Measurements from ENCODE around the gene PLEKHG7. TPM values are rescaled to one million over a fixed set of nuclear protein-coding genes. Genes with fewer than 3 reads are reported as not detected.

The PLEKHG7 gene
- total and polyA plus RNA-seq, 12 donors = 0.04 TPM; not detected in 11

- ATAC-seq = no peak
- WGBS, 2 donors = 52 to 59% methylated on average over 1 of the region's 1 CpG
- no peaks in the 10 kb centered on the region for H3K27me3 ChIP-seq
- H3K27ac ChIP-seq = no peak overlapping the region
- intact Hi-C loops (cut with DNase I) = no loop called here
- no peaks in the 10 kb centered on the region for H3K4me1 ChIP-seq
- TF ChIP-seq, protein P1, sequence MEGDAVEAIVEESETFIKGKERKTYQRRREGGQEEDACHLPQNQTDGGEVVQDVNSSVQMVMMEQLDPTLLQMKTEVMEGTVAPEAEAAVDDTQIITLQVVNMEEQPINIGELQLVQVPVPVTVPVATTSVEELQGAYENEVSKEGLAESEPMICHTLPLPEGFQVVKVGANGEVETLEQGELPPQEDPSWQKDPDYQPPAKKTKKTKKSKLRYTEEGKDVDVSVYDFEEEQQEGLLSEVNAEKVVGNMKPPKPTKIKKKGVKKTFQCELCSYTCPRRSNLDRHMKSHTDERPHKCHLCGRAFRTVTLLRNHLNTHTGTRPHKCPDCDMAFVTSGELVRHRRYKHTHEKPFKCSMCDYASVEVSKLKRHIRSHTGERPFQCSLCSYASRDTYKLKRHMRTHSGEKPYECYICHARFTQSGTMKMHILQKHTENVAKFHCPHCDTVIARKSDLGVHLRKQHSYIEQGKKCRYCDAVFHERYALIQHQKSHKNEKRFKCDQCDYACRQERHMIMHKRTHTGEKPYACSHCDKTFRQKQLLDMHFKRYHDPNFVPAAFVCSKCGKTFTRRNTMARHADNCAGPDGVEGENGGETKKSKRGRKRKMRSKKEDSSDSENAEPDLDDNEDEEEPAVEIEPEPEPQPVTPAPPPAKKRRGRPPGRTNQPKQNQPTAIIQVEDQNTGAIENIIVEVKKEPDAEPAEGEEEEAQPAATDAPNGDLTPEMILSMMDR (IDR thresholded peaks at IDR 0.05) = no peak
- H3K9me3 ChIP-seq = no peaks in the 10 kb centered on the region
- H3K36me3 ChIP-seq = no peaks in the 10 kb centered on the region
- no peak for DNase-seq
- H3K4me3 ChIP-seq = no peak overlapping the region
Measured at GRCh38 chr12:92690601-92691000, 12.2 kb upstream of the PLEKHG7 start.

DNA sequence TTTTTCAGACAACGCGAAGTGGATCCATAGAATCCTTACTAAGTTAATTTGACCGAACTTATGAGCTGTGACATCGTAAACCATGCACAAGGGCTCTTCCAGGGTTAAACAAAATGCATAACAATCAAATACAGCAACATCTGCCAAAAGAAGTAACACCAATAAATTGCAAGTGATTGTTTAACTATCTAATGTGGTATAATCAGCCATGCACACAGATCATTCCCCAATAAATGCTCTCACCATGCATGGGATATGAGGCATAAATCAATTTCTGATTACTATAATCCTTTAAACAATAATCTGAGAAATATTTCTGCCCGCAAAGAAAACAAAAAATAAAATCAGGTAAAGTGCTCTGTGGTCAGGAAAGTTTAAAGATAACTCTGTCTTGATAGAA is 7.7 kb upstream of the PLEKHG7 start:
- intact Hi-C loops (cut with DNase I) = no loop called here
- WGBS, 2 donors = 97% methylated on average over 5 of the region's 5 CpGs
- ATAC-seq (no peak), DNase-seq (no peak)
- Histone ChIP-seq H3K4me3 (no peak overlapping the region), H3K27me3 (no peaks in the 10 kb centered on the region), H3K4me1 (peaks cover 0 to 5% (median 0%) of the 10 kb centered on the region in 9 donors), H3K27ac (no peak overlapping the region), H3K36me3 (no peaks in the 10 kb centered on the region), H3K9me3 (peaks cover 0 to 14% (median 0%) of the 10 kb centered on the region in 11 donors)
- TF ChIP-seq, protein P1 (IDR thresholded peaks at IDR 0.05) = no peak

GRCh38 chr12:92695577-92695976 is 7.2 kb upstream of the PLEKHG7 start:
- no peak for DNase-seq
- Histone ChIP-seq H3K4me3 (no peak overlapping the region), H3K4me1 (peaks cover 0 to 5% (median 0%) of the 10 kb centered on the region in 9 donors), H3K27me3 (no peaks in the 10 kb centered on the region), H3K9me3 (peaks cover 0 to 14% (median 0%) of the 10 kb centered on the region in 11 donors), H3K27ac (no peak overlapping the region), H3K36me3 (no peaks in the 10 kb centered on the region)
- TF ChIP-seq, protein P1 (IDR thresholded peaks at IDR 0.05) = no peak
- 92 to 98% methylated on average over 1 of the region's 1 CpG for WGBS, 2 donors
- intact Hi-C loops (cut with DNase I) = no loop called here
- ATAC-seq = no peak

DNA sequence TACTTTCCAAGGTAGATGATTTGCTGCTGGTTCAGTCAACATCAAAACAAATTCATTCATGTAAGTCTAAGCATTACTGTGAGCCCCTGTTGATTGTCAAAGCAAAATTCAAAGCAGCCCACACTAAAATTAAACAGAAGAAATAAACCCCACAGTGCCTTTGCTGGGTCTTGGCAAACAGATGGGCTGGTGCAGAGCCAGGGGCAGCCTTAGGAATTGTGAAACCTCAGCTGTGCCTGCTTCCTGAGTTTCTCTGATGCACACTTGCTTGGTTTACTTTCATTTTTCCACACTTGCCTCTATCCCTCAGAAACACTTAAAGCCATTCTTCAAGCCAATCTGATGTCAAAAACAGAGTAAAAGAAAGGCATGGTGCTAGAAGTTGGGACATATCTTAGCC is 6.6 kb upstream of the PLEKHG7 start:
- H3K4me1 ChIP-seq = peaks cover 0 to 5% (median 0%) of the 10 kb centered on the region in 9 donors
- peak in 1 of 2 donors; percentile 42 for DNase-seq
- H3K4me3 ChIP-seq = no peak overlapping the region
- intact Hi-C loops (cut with DNase I) = no loop called here
- H3K36me3 ChIP-seq = no peaks in the 10 kb centered on the region
- peak overlapping the region in 1 of 10 donors; percentile 22 for H3K27ac ChIP-seq
- peaks cover 0 to 14% (median 0%) of the 10 kb centered on the region in 11 donors for H3K9me3 ChIP-seq
- TF ChIP-seq, protein P1 (IDR thresholded peaks at IDR 0.05) = no peak
- no peaks in the 10 kb centered on the region for H3K27me3 ChIP-seq
- ATAC-seq = peak in 3 of 8 donors; percentile 38 to 73 (median 69)
